HEK293 (cell line): ENCODE measurements around the gene TACC2.
A peak's percentile ranks its signal among the peaks of the same experiment; 100 is the strongest.

Experiments used
- CTCF ChIA-PET: fragments of 350-600 bp; formaldehyde crosslinking; extraction: SDS; loops from one replicate; lab custom pipeline; 2021; ENCODE audit warnings: antibody characterized with exemption; lab: Yijun Ruan, JAX
- POLR2A ChIA-PET: fragments of 300-600 bp; formaldehyde crosslinking; extraction: SDS; loops from one replicate; lab custom pipeline; 2020; ENCODE audit warnings: antibody characterized with exemption, inconsistent platforms; lab: Yijun Ruan, JAX
- H3K27ac ChIP-seq: fragments of 200-500 bp; sonication (Bioruptor generic); 2 replicates; pipeline ENCODE4 v1.5.1; 2014; ENCODE audit warnings: low read depth, low read length, control low read depth, inconsistent platforms; ENCODE audit errors: extremely low read depth
- H3K36me3 ChIP-seq, 2 experiments: fragments of 200-500 bp in 1 of 2; sonication (Bioruptor generic) in 1 of 2; 1 replicate in 1 of 2; 2 replicates in 1 of 2; pipeline ENCODE4 v1.5.1; 2014 to 2017; ENCODE audit warnings: inconsistent platforms in 2 of 2, low read length in 2 of 2; ENCODE audit not compliant: control insufficient read depth in 2 of 2, insufficient read depth in 1 of 2
- H3K4me1 ChIP-seq: fragments of 200-500 bp; sonication (Bioruptor generic); 2 replicates; pipeline ENCODE4 v1.5.1; 2014; ENCODE audit warnings: mild to moderate bottlenecking, low read length, inconsistent platforms; ENCODE audit not compliant: control insufficient read depth, insufficient read depth
- H3K4me3 ChIP-seq: 2 replicates; pipeline ENCODE4 v1.5.1; 2011; ENCODE audit warnings: low read depth, mild to moderate bottlenecking, control low read depth, low read length, moderate library complexity
- H3K9me3 ChIP-seq: fragments of 200-500 bp; sonication (Bioruptor generic); 2 replicates; pipeline ENCODE4 v1.5.1; 2014; ENCODE audit warnings: low read depth, low read length, inconsistent platforms; ENCODE audit not compliant: control insufficient read depth, insufficient read depth
- GLIS2 ChIP-seq: fragments of 450-650 bp; formaldehyde crosslinking; IDR thresholded peaks from 2 replicates; pipeline ENCODE4 v1.5.1; 2016; ENCODE audit warnings: missing biosample characterization, missing genetic modification characterization
- IKZF3 ChIP-seq: fragments of 450-650 bp; IDR thresholded peaks from 2 replicates; pipeline ENCODE4 v1.5.0; 2018; ENCODE audit warnings: missing biosample characterization, mild to moderate bottlenecking, missing genetic modification characterization, moderate library complexity
- KLF1 ChIP-seq: fragments of 450-650 bp; formaldehyde crosslinking; IDR thresholded peaks from 2 replicates; pipeline ENCODE4 v1.5.1; 2016; ENCODE audit warnings: missing biosample characterization, missing genetic modification characterization
- KLF10 ChIP-seq: fragments of 450-650 bp; IDR thresholded peaks from 2 replicates; pipeline ENCODE4 v1.5.1; 2018; ENCODE audit warnings: missing biosample characterization, mild to moderate bottlenecking, missing genetic modification characterization
- OSR2 ChIP-seq: fragments of 450-650 bp; formaldehyde crosslinking; IDR thresholded peaks from 2 replicates; pipeline ENCODE4 v1.5.1; 2016; ENCODE audit warnings: missing biosample characterization, missing genetic modification characterization
- PBX3 ChIP-seq: sonication (generic); formaldehyde crosslinking; IDR thresholded peaks from 2 replicates; pipeline ENCODE4 v1.8.1; 2022; ENCODE audit warnings: mild to moderate bottlenecking, moderate library complexity, missing genetic modification reagents
- PRDM10 ChIP-seq: fragments of 450-650 bp; formaldehyde crosslinking; IDR thresholded peaks from 2 replicates; pipeline ENCODE4 v1.5.1; 2016; ENCODE audit warnings: missing biosample characterization, missing genetic modification characterization
- PRDM6 ChIP-seq: fragments of 450-650 bp; formaldehyde crosslinking; IDR thresholded peaks from 2 replicates; pipeline ENCODE4 v1.5.1; 2017; ENCODE audit warnings: missing biosample characterization, missing genetic modification characterization
- SCRT1 ChIP-seq: fragments of 450-650 bp; formaldehyde crosslinking; IDR thresholded peaks from 2 replicates; pipeline ENCODE4 v1.5.1; 2016; ENCODE audit warnings: missing biosample characterization, missing genetic modification characterization, borderline replicate concordance
- SP3 ChIP-seq: fragments of 450-650 bp; formaldehyde crosslinking; IDR thresholded peaks from 2 replicates; pipeline ENCODE4 v1.5.1; 2016; ENCODE audit warnings: missing biosample characterization, missing genetic modification characterization
- SP7 ChIP-seq: fragments of 450-650 bp; formaldehyde crosslinking; IDR thresholded peaks from 2 replicates; pipeline ENCODE4 v1.5.1; 2016; ENCODE audit warnings: missing biosample characterization, missing genetic modification characterization
- TRIM28 ChIP-seq: IDR thresholded peaks from 2 replicates; pipeline ENCODE4 v1.6.1; 2011; ENCODE audit warnings: low read length, control low read depth, borderline replicate concordance
- YY1 ChIP-seq: fragments of 450-650 bp; formaldehyde crosslinking; IDR thresholded peaks from 2 replicates; pipeline ENCODE4 v1.5.1; 2018; ENCODE audit warnings: missing biosample characterization, missing genetic modification characterization
- ZBTB48 ChIP-seq: fragments of 450-650 bp; formaldehyde crosslinking; IDR thresholded peaks from 2 replicates; pipeline ENCODE4 v1.5.1; 2016; ENCODE audit warnings: missing biosample characterization, missing genetic modification characterization
- ZEB2 ChIP-seq: fragments of 450-650 bp; formaldehyde crosslinking; IDR thresholded peaks from 2 replicates; pipeline ENCODE4 v1.5.1; 2016; ENCODE audit warnings: missing biosample characterization, missing genetic modification characterization
- ZFP69B ChIP-seq: fragments of 450-650 bp; formaldehyde crosslinking; IDR thresholded peaks from 2 replicates; pipeline ENCODE4 v1.5.1; 2016; ENCODE audit warnings: missing biosample characterization, missing genetic modification characterization
- ZNF2 ChIP-seq: fragments of 450-650 bp; formaldehyde crosslinking; IDR thresholded peaks from 2 replicates; pipeline ENCODE4 v1.5.1; 2016; ENCODE audit warnings: missing biosample characterization, missing genetic modification characterization
- ZNF324 ChIP-seq: fragments of 450-650 bp; formaldehyde crosslinking; IDR thresholded peaks from 2 replicates; pipeline ENCODE4 v1.5.1; 2016; ENCODE audit warnings: missing biosample characterization, missing genetic modification characterization
- ZNF341 ChIP-seq: fragments of 450-650 bp; formaldehyde crosslinking; IDR thresholded peaks from 2 replicates; pipeline ENCODE4; 2016; ENCODE audit warnings: low read depth, missing biosample characterization, missing genetic modification characterization
- ZNF362 ChIP-seq: fragments of 450-650 bp; formaldehyde crosslinking; IDR thresholded peaks from 2 replicates; pipeline ENCODE4 v1.5.1; 2016; ENCODE audit warnings: missing biosample characterization, missing genetic modification characterization
- ZNF37A ChIP-seq: fragments of 450-650 bp; IDR thresholded peaks from 2 replicates; pipeline ENCODE4 v1.5.1; 2018; ENCODE audit warnings: missing biosample characterization, missing genetic modification characterization
- ZNF548 ChIP-seq: fragments of 450-650 bp; formaldehyde crosslinking; IDR thresholded peaks from 2 replicates; pipeline ENCODE4 v1.5.1; 2016; ENCODE audit warnings: missing biosample characterization, missing genetic modification characterization
- ZNF549 ChIP-seq: fragments of 450-650 bp; IDR thresholded peaks from 2 replicates; pipeline ENCODE4 v1.5.1; 2018; ENCODE audit warnings: missing biosample characterization, missing genetic modification characterization, mild to moderate bottlenecking, inconsistent platforms, moderate library complexity
- ZNF600 ChIP-seq: fragments of 450-650 bp; formaldehyde crosslinking; IDR thresholded peaks from 2 replicates; pipeline ENCODE4 v1.5.1; 2016; ENCODE audit warnings: missing biosample characterization, missing genetic modification characterization
- ZNF626 ChIP-seq: fragments of 450-650 bp; sonication (Bioruptor Pico); formaldehyde crosslinking; IDR thresholded peaks from 2 replicates; pipeline ENCODE4 v1.5.1; 2018; ENCODE audit warnings: missing biosample characterization, missing genetic modification characterization, inconsistent platforms
- ZNF629 ChIP-seq: fragments of 450-650 bp; formaldehyde crosslinking; IDR thresholded peaks from 2 replicates; pipeline ENCODE4 v1.5.1; 2017; ENCODE audit warnings: missing biosample characterization, missing genetic modification characterization
- ZNF664 ChIP-seq: fragments of 450-650 bp; formaldehyde crosslinking; IDR thresholded peaks from 2 replicates; pipeline ENCODE4 v1.5.1; 2016; ENCODE audit warnings: missing biosample characterization, missing genetic modification characterization
- ZNF776 ChIP-seq: fragments of 450-650 bp; formaldehyde crosslinking; IDR thresholded peaks from 2 replicates; pipeline ENCODE4 v1.5.0; 2017; ENCODE audit warnings: missing biosample characterization, missing genetic modification characterization, borderline replicate concordance
- ZSCAN23 ChIP-seq: fragments of 450-650 bp; formaldehyde crosslinking; IDR thresholded peaks from 2 replicates; pipeline ENCODE4 v1.5.1; 2016; ENCODE audit warnings: missing biosample characterization, missing genetic modification characterization
- ZSCAN30 ChIP-seq: fragments of 450-650 bp; IDR thresholded peaks from 2 replicates; pipeline ENCODE4 v1.5.1; 2018; ENCODE audit warnings: missing biosample characterization, mild to moderate bottlenecking, missing genetic modification characterization, moderate library complexity
- ZXDB ChIP-seq: fragments of 450-650 bp; formaldehyde crosslinking; IDR thresholded peaks from 2 replicates; pipeline ENCODE4 v1.5.1; 2016; ENCODE audit warnings: missing biosample characterization, missing genetic modification characterization

TACC2 gene

GRCh38 chr10:122126763-122127659 lies 138.0 kb downstream of the TACC2 start:
- Histone ChIP-seq H3K9me3 (no peaks in the 10 kb centered on the region), H3K27ac (no peak overlapping the region), H3K36me3 (no peaks in the 10 kb centered on the region), H3K4me1 (peaks cover 12% of the 10 kb centered on the region), H3K4me3 (no peak overlapping the region)
- ChIA-PET POLR2A (interaction anchor here (0.5 to 1.9 kb wide), 6 partner anchors 14 to 69 kb away, joined by 3 to 8 read pairs (median 4); no protein-coding TSS in a partner anchor), CTCF (interaction anchor here (0.6 to 1.6 kb wide), 7 partner anchors 11 to 546 kb away, joined by 3 to 8 read pairs (median 5); no protein-coding TSS in a partner anchor)
- TF ChIP-seq ZSCAN30 (tag by site-specific recombination) (no peak), TRIM28 (no peak), ZNF324 (tag by site-specific recombination) (no peak), ZNF629 (tag by site-specific recombination) (no peak), ZFP69B (peak; percentile 14; the same call in 1 of the 2 replicates), KLF1 (tag by site-specific recombination) (peak; percentile 41; the same call in 1 of the 2 replicates), PRDM6 (tag by site-specific recombination) (no peak), ZSCAN23 (tag by site-specific recombination) (no peak), ZNF548 (tag by site-specific recombination) (no peak), ZNF37A (tag by site-specific recombination) (no peak), GLIS2 (tag by site-specific recombination) (no peak), SP3 (tag by site-specific recombination) (peak; percentile 17; the same call in 1 of the 2 replicates), ZNF341 (tag by site-specific recombination) (no peak), YY1 (tag by site-specific recombination) (no peak), ZNF2 (tag by site-specific recombination) (no peak), ZXDB (tag by site-specific recombination) (0 out of 2 replicates have a peak, but pooled peaks have one; percentile 25), ZNF664 (tag by site-specific recombination) (no peak), PRDM10 (tag by site-specific recombination) (peak; percentile 95), KLF10 (tag by site-specific recombination) (0 out of 2 replicates have a peak, but pooled peaks have one; percentile 30), ZEB2 (tag by site-specific recombination) (peak; percentile 42; the same call in 1 of the 2 replicates), SP7 (tag by site-specific recombination) (peak; percentile 53; the same call in 1 of the 2 replicates), OSR2 (tag by site-specific recombination) (peak; percentile 77), ZBTB48 (tag by site-specific recombination) (no peak), ZNF362 (tag by site-specific recombination) (no peak), ZNF549 (tag by site-specific recombination) (no peak), ZNF600 (tag by site-specific recombination) (peak; percentile 60; the same call in 1 of the 2 replicates), IKZF3 (tag by site-specific recombination) (0 out of 2 replicates have a peak, but pooled peaks have one; percentile 47), ZNF776 (tag by site-specific recombination) (no peak), SCRT1 (tag by site-specific recombination) (peak; percentile 95), PBX3 (no peak), ZNF626 (no peak)
